Pancreas (tissue), 10 donors: Measurements from ENCODE around the gene TPSB2. TPM values are rescaled to one million over a fixed set of nuclear protein-coding genes. Genes with fewer than 3 reads are reported as not detected.

Experiments
- ATAC-seq, 4 donors: fragments of 200-7000 bp; cut with Tn5 transposase; one replicate each; pipeline versions ENCODE4 v1.8.0 to v1.9.1; 2020; ENCODE audit warnings: mild to moderate bottlenecking in 4 of 4, moderate library complexity in 4 of 4
- DNase-seq, 6 donors: peaks; one replicate each; pipeline ENCODE4 v3.0.0-alpha.2; 2020
- FAIRE-seq: peaks from 2 replicates; lab custom pipeline; 2012; peaks lifted over from hg19 to GRCh38; lab: Jason Lieb, UNC
- H3K27ac ChIP-seq, 4 donors: fragments of 200-600 bp; sonication (generic); 1 replicate in 3 of 4; 2 replicates in 1 of 4; pipeline versions ENCODE4 v1.5.0 to v1.8.0; 2020
- H3K27me3 ChIP-seq, 4 donors: fragments of 200-600 bp; one replicate each; pipeline ENCODE4 v1.8.0; 2021
- H3K36me3 ChIP-seq, 3 donors: fragments of 200-600 bp; sonication (generic) in 1 of 3; one replicate each; pipeline versions ENCODE4 v1.5.0 to v1.8.0; 2020 to 2021
- H3K4me1 ChIP-seq, 3 donors: fragments of 200-600 bp; one replicate each; pipeline ENCODE4 v1.8.0; 2021
- H3K4me3 ChIP-seq, 4 donors: fragments of 200-600 bp; sonication (generic) in 2 of 4; one replicate each; pipeline versions ENCODE4 v1.5.0 to v1.8.0; 2020 to 2021
- H3K9me3 ChIP-seq, 4 donors: fragments of 200-600 bp; one replicate each; pipeline ENCODE4 v1.8.0; 2021
- CTCF ChIP-seq, 4 donors: fragments of 200-600 bp; sonication (generic) in 3 of 4; IDR thresholded peaks; one replicate each; pipeline versions ENCODE4 v1.5.0 to v1.8.0; 2021; ENCODE audit warnings: antibody characterized with exemption in 4 of 4
- WGBS, 2 donors: extraction: QIAGEN DNeasy Blood & Tissue Kit; methylation state at CpG; one replicate each; pipeline ENCODE4 v1.1.7; 2013; 5-methylcytosine and 5-hydroxymethylcytosine counted together
- intact Hi-C, 3 donors: fragments of 100-400 bp; cut with DNase I; formaldehyde crosslinking; loops; one replicate each; pipeline versions ENCODE4 v1.11.1 to v1.14.2; 2022
- polyA plus RNA-seq, 2 donors: library from polyadenylated mRNA; stranded (reverse); fragments of 200-250 nt; gene quantifications; one replicate each; pipeline ENCODE4 v1.2.3, GENCODE V29; 2013
- total RNA-seq, 6 donors: library from RNA; stranded (reverse); fragmentation: NEBNext Ultra II Directional in 4 of 6; extraction: Animal tissue kit (Norgen Biotek cat#: 25700) in 4 of 6; gene quantifications; one replicate each; pipeline versions ENCODE4 v1.2.1 to v1.2.4, GENCODE V29; 2021 to 2023
- donor health status: healthy with polysubstance abuse.
- donor health status: DM: no; HTN: no; CAD: no; lungs with moderate emphysema.
- donor health status: DM: no; HTN: no; CAD: no.
- donor health status: control.
- donor health status: control.
- donor health status: Bipolar disorder and iron deficiency.
- donor health status: DM: yes; HTN: yes; CAD: no.
- donor health status: DM: no; HTN: no; CAD: no.
- donor health status: DM: no; HTN: no; CAD: no.
- donor health status: DM: yes; HTN: yes; CAD: no.

The TPSB2 gene
- total and polyA plus RNA-seq, 8 donors, result 0.69 to 12.2 (median 4.9) TPM

GRCh38 chr16:1263591-1264344 is 33.8 kb upstream of the TPSB2 start:
- no peak for TF ChIP-seq CTCF (IDR thresholded peaks at IDR 0.05)
- WGBS, 2 donors, result 66% methylated on average over 15 of the region's 15 CpGs
- Histone ChIP-seq H3K27me3 (peaks cover 0 to 5% (median 0%) of the 10 kb centered on the region in 4 donors), H3K36me3 (no peaks in the 10 kb centered on the region), H3K4me3 (no peak overlapping the region), H3K4me1 (no peaks in the 10 kb centered on the region), H3K9me3 (no peaks in the 10 kb centered on the region), H3K27ac (no peak overlapping the region)
- no peak for FAIRE-seq
- DNase-seq, result no peak
- no peak for ATAC-seq
- intact Hi-C loops, result no loop called here

- no peak overlapping the region for H3K4me3 ChIP-seq
- DNase-seq (peak in 1 of 6 donors; percentile 51), ATAC-seq (no peak), FAIRE-seq (no peak)
- intact Hi-C loops, result no loop called here
- no peak for TF ChIP-seq CTCF (IDR thresholded peaks at IDR 0.05)
- WGBS, 2 donors, result 53 to 70% methylated on average over 9 of the region's 9 CpGs
- H3K36me3 ChIP-seq, result no peaks in the 10 kb centered on the region
- peaks cover 0 to 5% (median 0%) of the 10 kb centered on the region in 4 donors for H3K27me3 ChIP-seq
- H3K27ac ChIP-seq, result no peak overlapping the region
- no peaks in the 10 kb centered on the region for H3K9me3 ChIP-seq
- H3K4me1 ChIP-seq, result no peaks in the 10 kb centered on the region
These were observed 32.9 kb upstream of the TPSB2 start for GRCh38 chr16:1262846-1263221.

GRCh38 chr16:1262210-1262845 is 32.3 kb upstream of the TPSB2 start:
- no peaks in the 10 kb centered on the region for H3K9me3 ChIP-seq
- FAIRE-seq (no peak), ATAC-seq (no peak), DNase-seq (no peak)
- 63 to 78% methylated on average over 30 to 32 of the region's 32 CpGs for WGBS, 2 donors
- H3K36me3 ChIP-seq, result no peaks in the 10 kb centered on the region
- no peak for TF ChIP-seq CTCF (IDR thresholded peaks at IDR 0.05)
- intact Hi-C loops, result no loop called here
- H3K4me3 ChIP-seq, result no peak overlapping the region
- H3K27me3 ChIP-seq, result peaks cover 0 to 5% (median 0%) of the 10 kb centered on the region in 4 donors
- no peak overlapping the region for H3K27ac ChIP-seq
- H3K4me1 ChIP-seq, result no peaks in the 10 kb centered on the region

GRCh38 chr16:1261131-1261892 is 31.3 kb upstream of the TPSB2 start:
- FAIRE-seq (no peak), DNase-seq (peak in 1 of 6 donors; percentile 57), ATAC-seq (no peak)
- no peaks in the 10 kb centered on the region for H3K9me3 ChIP-seq
- no peaks in the 10 kb centered on the region for H3K36me3 ChIP-seq
- intact Hi-C loops, result no loop called here
- no peaks in the 10 kb centered on the region for H3K4me1 ChIP-seq
- no peak for TF ChIP-seq CTCF (IDR thresholded peaks at IDR 0.05)
- H3K27ac ChIP-seq, result no peak overlapping the region
- WGBS, 2 donors, result 11 to 13% methylated on average over 40 to 47 of the region's 47 CpGs
- peaks cover 0 to 5% (median 0%) of the 10 kb centered on the region in 4 donors for H3K27me3 ChIP-seq
- no peak overlapping the region for H3K4me3 ChIP-seq
